Prostate gland (tissue), 2 donors: ENCODE measurements around the gene RYR3. TPM values are rescaled to one million over a fixed set of nuclear protein-coding genes. Genes with fewer than 3 reads are reported as not detected.

ENCODE experiments used
- DNase-seq: peaks from one replicate; pipeline ENCODE4 v3.0.0-alpha.2; 2019; ENCODE audit warnings: low spot score
- H3K27ac ChIP-seq, 2 donors: fragments of 200-600 bp; sonication (generic); 2 replicates each; pipeline ENCODE4 v1.5.1; 2017 to 2019
- H3K27me3 ChIP-seq: fragments of 200-600 bp; sonication (generic); replicated peaks from 2 replicates; pipeline ENCODE4 v1.5.1; 2019; ENCODE audit not compliant: insufficient read depth
- H3K36me3 ChIP-seq, 2 donors: fragments of 200-600 bp; sonication (generic); 1 replicate in 1 of 2; 2 replicates in 1 of 2; pipeline versions ENCODE4 v1.5.1 to v1.8.1; 2017 to 2019
- H3K4me1 ChIP-seq: fragments of 200-600 bp; sonication (generic); replicated peaks from 2 replicates; pipeline ENCODE4 v1.5.1; 2019
- H3K4me3 ChIP-seq, 2 donors: fragments of 200-600 bp; sonication (generic); 2 replicates each; pipeline ENCODE4 v1.5.1; 2017 to 2019
- H3K9me3 ChIP-seq: fragments of 200-600 bp; sonication (generic); 2 replicates; pipeline ENCODE4 v1.5.1; 2017
- POLR2A ChIP-seq: fragments of 450-650 bp; IDR thresholded peaks from one replicate; pipeline ENCODE4 v1.6.1; 2016; ENCODE audit warnings: antibody characterized with exemption, mild to moderate bottlenecking
- POLR2AphosphoS5 ChIP-seq: sonication (generic); formaldehyde crosslinking; IDR thresholded peaks from one replicate; pipeline ENCODE4 v1.6.1; 2017; ENCODE audit warnings: antibody characterized with exemption
- whole genome bisulfite sequencing: methylation state at CpG from one replicate; pipeline ENCODE4 v1.1.5; 2018; 5-methylcytosine and 5-hydroxymethylcytosine counted together
- intact Hi-C: fragments of 100-400 bp; cut with DNase I; formaldehyde crosslinking; loops from one replicate; pipeline ENCODE4 v1.14.2; 2022
- total RNA-seq, 2 donors: library from RNA; depleted of rRNA; stranded (reverse); fragments of >200 nt; gene quantifications; one replicate each; pipeline ENCODE4 v1.1.0, GENCODE V29; 2016
- TF ChIP-seq, protein P1 (sequence below), 4 experiments: fragments of 200-600 bp in 2 of 4; fragments of 450-650 bp in 2 of 4; sonication (generic) in 2 of 4; IDR thresholded peaks; 1 replicate in 3 of 4; 2 replicates in 1 of 4; pipeline ENCODE4 v1.5.1; 2016 to 2019; ENCODE audit warnings: antibody characterized with exemption in 4 of 4, mild to moderate bottlenecking in 2 of 4, moderate library complexity in 2 of 4

Gene RYR3
- total RNA-seq, 2 donors from 2014 or later: 0.41 to 2.3 TPM

DNA sequence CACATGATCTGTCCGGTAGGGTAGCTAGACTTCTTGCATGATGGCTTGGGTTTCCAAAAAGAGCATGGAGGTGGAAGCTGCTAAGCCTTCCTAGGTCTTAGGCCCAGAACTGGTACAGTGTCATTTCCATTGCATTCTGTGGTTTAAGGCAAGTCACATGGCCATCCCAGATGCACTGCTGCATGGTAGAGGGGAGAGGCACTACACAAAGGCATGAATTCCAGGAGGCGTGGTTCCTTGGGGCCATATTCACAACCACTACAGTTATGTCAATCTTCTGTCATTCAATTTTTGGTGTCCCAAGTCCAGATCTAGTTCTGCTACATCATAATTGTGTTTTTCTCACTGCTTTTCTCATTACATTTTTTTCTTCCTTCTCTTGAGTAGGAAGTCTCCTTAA lies 535.4 kb downstream of the RYR3 start:
- no peak for TF ChIP-seq POLR2A
- TF ChIP-seq POLR2AphosphoS5: no peak
- TF ChIP-seq, protein P1, sequence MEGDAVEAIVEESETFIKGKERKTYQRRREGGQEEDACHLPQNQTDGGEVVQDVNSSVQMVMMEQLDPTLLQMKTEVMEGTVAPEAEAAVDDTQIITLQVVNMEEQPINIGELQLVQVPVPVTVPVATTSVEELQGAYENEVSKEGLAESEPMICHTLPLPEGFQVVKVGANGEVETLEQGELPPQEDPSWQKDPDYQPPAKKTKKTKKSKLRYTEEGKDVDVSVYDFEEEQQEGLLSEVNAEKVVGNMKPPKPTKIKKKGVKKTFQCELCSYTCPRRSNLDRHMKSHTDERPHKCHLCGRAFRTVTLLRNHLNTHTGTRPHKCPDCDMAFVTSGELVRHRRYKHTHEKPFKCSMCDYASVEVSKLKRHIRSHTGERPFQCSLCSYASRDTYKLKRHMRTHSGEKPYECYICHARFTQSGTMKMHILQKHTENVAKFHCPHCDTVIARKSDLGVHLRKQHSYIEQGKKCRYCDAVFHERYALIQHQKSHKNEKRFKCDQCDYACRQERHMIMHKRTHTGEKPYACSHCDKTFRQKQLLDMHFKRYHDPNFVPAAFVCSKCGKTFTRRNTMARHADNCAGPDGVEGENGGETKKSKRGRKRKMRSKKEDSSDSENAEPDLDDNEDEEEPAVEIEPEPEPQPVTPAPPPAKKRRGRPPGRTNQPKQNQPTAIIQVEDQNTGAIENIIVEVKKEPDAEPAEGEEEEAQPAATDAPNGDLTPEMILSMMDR (IDR thresholded peaks at IDR 0.05): no peak
- WGBS: 89% methylated on average over 2 of the region's 2 CpGs
- Histone ChIP-seq H3K27me3 (no peaks in the 10 kb centered on the region), H3K4me3 (no peak overlapping the region), H3K4me1 (no peaks in the 10 kb centered on the region), H3K27ac (no peak overlapping the region), H3K9me3 (no peaks in the 10 kb centered on the region), H3K36me3 (no peaks in the 10 kb centered on the region)
- no peak for DNase-seq
- intact Hi-C loops: no loop called here

DNA sequence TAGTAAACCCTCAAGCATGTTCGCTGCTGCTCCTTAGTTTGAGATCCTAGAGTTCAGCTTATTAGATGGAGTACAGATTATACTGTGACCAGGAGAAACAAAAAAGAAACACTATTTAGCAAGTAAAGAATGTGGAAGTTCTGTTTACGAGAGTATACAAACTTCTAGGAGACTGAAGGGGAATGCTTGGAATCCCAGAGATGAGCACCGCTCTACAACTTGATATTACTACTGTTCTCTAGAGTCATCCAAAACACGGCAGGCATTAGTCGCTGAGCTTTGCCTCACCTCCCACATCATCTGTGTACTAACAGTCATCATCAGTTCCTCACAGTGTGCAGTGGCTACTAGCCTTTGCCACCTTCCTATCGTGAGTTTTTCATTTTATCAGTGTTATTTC lies 536.1 kb downstream of the RYR3 start:
- 42% methylated on average over 6 of the region's 6 CpGs for WGBS

DNA sequence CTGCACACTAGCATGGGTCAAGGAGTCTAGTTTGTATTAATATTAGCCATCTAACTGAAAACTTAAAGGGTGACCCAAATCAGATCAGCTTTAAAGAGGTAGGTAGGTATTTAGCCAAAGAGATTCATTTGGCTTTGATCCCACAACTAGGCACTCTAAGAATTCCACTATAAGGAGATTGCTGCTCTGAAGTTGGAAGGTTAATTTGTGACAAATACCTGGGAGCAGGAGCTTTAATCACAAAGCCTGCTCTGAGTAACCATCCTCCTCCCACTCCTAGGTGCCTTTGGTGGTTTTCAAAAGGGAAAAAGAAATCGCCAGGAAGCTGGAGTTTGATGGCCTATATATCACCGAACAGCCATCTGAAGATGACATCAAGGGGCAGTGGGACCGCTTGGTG lies 537.2 kb downstream of the RYR3 start:
- no peaks in the 10 kb centered on the region for H3K4me1 ChIP-seq
- no peak overlapping the region for H3K4me3 ChIP-seq
- no peaks in the 10 kb centered on the region for H3K36me3 ChIP-seq
- H3K9me3 ChIP-seq: no peaks in the 10 kb centered on the region
- TF ChIP-seq POLR2AphosphoS5: no peak
- TF ChIP-seq, protein P1 (IDR thresholded peaks at IDR 0.05): no peak
- no peak for TF ChIP-seq POLR2A
- DNase-seq: no peak
- H3K27ac ChIP-seq: no peak overlapping the region
- H3K27me3 ChIP-seq: no peaks in the 10 kb centered on the region
- intact Hi-C loops: no loop called here
- WGBS: 87% methylated on average over 3 of the region's 3 CpGs

More for the DNA sequence above, 536.1 kb downstream of the RYR3 start:
- Histone ChIP-seq H3K36me3 (no peaks in the 10 kb centered on the region), H3K4me1 (no peaks in the 10 kb centered on the region), H3K9me3 (no peaks in the 10 kb centered on the region), H3K27me3 (no peaks in the 10 kb centered on the region), H3K27ac (no peak overlapping the region), H3K4me3 (no peak overlapping the region)
- TF ChIP-seq, protein P1 (IDR thresholded peaks at IDR 0.05): no peak
- no peak for TF ChIP-seq POLR2AphosphoS5
- no peak for TF ChIP-seq POLR2A
- intact Hi-C loops: no loop called here
- no peak for DNase-seq

DNA sequence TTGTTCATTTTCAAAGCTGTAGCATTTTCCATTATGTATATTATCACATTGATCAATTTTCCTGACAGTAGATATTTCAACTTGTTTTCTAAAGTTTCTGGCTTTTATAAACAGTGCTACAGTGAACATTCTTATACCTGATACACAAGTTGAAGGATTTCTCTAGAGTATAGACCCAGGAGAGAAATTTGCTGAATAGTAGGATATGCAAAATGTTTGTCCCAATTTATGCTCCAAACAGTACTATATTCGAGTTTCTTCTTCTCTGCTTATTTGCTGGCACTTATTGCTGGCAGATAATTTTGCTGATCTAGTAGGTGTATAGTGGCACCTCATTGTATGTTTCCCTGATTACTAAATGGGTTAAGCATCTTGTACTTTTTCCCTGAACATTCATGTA lies 540.3 kb downstream of the RYR3 start:
- TF ChIP-seq, protein P1 (IDR thresholded peaks at IDR 0.05): no peak
- no peak for TF ChIP-seq POLR2AphosphoS5
- no peak for TF ChIP-seq POLR2A
- H3K4me1 ChIP-seq: no peaks in the 10 kb centered on the region
- no peaks in the 10 kb centered on the region for H3K9me3 ChIP-seq
- no peak for DNase-seq
- no peaks in the 10 kb centered on the region for H3K27me3 ChIP-seq
- intact Hi-C loops: no loop called here
- H3K36me3 ChIP-seq: no peaks in the 10 kb centered on the region
- H3K4me3 ChIP-seq: no peak overlapping the region
- H3K27ac ChIP-seq: no peak overlapping the region
- WGBS: 89% methylated on average over 1 of the region's 1 CpG

DNA sequence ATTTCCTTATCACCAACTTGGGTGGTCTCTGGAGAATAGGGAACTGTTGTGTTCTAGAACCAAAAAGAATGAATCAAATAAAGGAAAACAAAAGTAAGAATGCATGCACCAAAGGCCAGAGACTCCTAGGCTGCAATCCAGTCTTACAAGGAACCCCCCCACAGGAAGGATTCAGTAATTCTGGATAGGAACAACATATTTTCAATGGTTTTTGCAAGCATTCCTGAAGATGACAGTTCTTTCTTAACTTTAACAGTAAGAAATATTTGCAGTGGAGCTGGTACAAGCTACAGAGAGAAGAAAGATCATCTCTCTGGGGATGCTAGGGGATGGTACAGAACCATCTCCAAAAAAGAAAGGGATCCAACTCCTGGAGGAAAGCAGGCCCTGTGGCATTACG lies 541.3 kb downstream of the RYR3 start:
- Histone ChIP-seq H3K27me3 (no peaks in the 10 kb centered on the region), H3K4me1 (no peaks in the 10 kb centered on the region), H3K9me3 (no peaks in the 10 kb centered on the region), H3K27ac (no peak overlapping the region), H3K36me3 (no peaks in the 10 kb centered on the region), H3K4me3 (no peak overlapping the region)
- DNase-seq: no peak
- intact Hi-C loops: no loop called here
- TF ChIP-seq, protein P1 (IDR thresholded peaks at IDR 0.05): no peak
- no peak for TF ChIP-seq POLR2AphosphoS5
- no peak for TF ChIP-seq POLR2A
- 77% methylated on average over 1 of the region's 1 CpG for WGBS
